Duodenal mucosa (tissue), 2 donors: ENCODE measurements around the gene DARS1.

Experiments used
- H3K27ac ChIP-seq: one replicate; pipeline ENCODE4 v1.7.0; 2013; ENCODE audit warnings: low read depth, low read length
- H3K27me3 ChIP-seq, 2 donors: one replicate each; pipeline ENCODE4 v1.7.0; 2013; ENCODE audit warnings: low read length in 2 of 2, control low read depth in 1 of 2; ENCODE audit not compliant: insufficient read depth in 2 of 2, control insufficient read depth in 1 of 2
- H3K36me3 ChIP-seq, 2 donors: one replicate each; pipeline ENCODE4 v1.7.0; 2013; ENCODE audit warnings: low read length in 2 of 2, control low read depth in 1 of 2; ENCODE audit not compliant: insufficient read depth in 2 of 2, control insufficient read depth in 1 of 2
- H3K4me1 ChIP-seq, 2 donors: one replicate each; pipeline ENCODE4 v1.7.0; 2013; ENCODE audit warnings: low read length in 2 of 2, control low read depth in 1 of 2; ENCODE audit not compliant: insufficient read depth in 2 of 2, control insufficient read depth in 1 of 2
- H3K4me3 ChIP-seq, 2 donors: one replicate each; pipeline ENCODE4 v1.7.0; 2013; ENCODE audit warnings: low read length in 2 of 2, low read depth in 1 of 2
- H3K9ac ChIP-seq, 2 donors: one replicate each; pipeline ENCODE4 v1.7.0; 2013; ENCODE audit warnings: low read length in 2 of 2, low read depth in 1 of 2
- H3K9me3 ChIP-seq, 2 donors: one replicate each; pipeline ENCODE4 v1.7.0; 2013; ENCODE audit warnings: low read length in 2 of 2, control low read depth in 1 of 2; ENCODE audit not compliant: control insufficient read depth in 1 of 2

The DARS1 gene

DNA sequence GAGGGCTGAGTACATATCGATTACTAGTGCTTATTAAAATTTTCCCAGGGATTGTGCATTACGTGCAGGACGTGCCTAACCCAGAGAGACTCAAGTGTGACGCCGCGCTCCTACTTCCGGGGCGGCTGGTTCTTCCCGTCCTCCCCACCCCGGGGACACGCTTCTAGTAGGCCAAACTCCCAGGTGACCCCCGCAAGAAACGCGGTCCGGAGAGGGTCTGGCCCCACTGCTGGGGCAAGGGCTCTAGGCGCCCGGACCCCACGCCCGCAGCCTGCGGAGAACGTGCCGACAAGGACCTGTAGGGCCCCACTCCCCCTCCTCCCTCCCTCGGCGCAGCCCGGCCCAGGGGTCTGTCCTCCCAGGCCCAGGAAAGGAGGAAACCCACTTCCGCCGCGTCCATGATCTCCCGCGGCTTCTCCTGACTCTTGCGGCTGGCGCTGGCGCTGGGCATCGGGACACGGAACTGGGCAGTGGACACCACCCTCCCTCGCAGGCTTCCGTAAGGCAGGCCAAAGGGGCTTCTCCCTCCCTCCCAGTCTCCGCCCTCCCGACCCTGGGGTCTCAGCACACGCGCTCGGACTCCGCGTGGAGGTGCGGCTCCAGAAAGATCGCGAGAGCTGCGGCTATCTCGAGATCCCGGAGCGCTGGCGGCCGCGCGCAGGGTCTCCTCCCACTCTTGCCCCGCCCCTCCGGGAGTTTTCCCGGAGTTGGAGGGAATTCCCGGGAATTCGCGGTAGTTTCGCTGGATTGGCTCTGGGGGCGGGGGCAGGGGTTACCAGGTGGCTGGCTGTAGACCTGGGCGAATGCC lies at the start of gene DARS1:
TSS of gene DARS1 (minus strand) at position 609 of the 808 bp plus-strand sequence. CDS start at position 451, 158 bp downstream.
- no peaks in the 10 kb centered on the region for H3K27me3 ChIP-seq
- H3K27ac ChIP-seq, result peak within 1 kb of the TSS; percentile 95
- H3K9me3 ChIP-seq, result no peaks in the 10 kb centered on the region
- peaks cover 0 to 3% of the 10 kb centered on the region in 2 donors for H3K36me3 ChIP-seq
- peaks cover 13 to 16% of the 10 kb centered on the region in 2 donors for H3K4me1 ChIP-seq
- peak within 1 kb of the TSS; percentile 92 to 97 for H3K4me3 ChIP-seq
- peak within 1 kb of the TSS; percentile 97 for H3K9ac ChIP-seq

DNA sequence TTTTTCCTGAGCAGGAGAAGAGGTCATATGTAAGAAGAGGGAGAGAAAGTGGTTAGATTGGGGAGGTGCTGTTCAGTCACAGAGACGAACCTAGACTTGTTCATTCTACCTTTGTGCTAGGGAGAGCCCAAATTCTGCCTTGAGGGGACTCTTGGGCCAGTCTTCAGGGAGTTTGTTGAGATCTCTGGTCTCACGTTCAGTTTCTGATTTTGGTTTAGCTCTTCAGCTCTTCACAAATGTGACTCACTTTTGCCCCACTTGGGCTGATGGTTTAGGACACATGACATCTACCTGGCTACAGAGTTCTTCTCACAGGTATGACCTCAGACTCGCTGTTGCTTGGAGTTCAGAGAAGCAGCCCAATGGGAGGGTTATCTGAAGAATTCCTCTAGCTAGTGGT lies 49.2 kb upstream of the DARS1 start:
- no peaks in the 10 kb centered on the region for H3K27me3 ChIP-seq
- no peak overlapping the region for H3K4me3 ChIP-seq
- no peak overlapping the region for H3K9ac ChIP-seq
- no peaks in the 10 kb centered on the region for H3K36me3 ChIP-seq
- no peaks in the 10 kb centered on the region for H3K4me1 ChIP-seq
- no peak overlapping the region for H3K27ac ChIP-seq
- no peaks in the 10 kb centered on the region for H3K9me3 ChIP-seq

DNA sequence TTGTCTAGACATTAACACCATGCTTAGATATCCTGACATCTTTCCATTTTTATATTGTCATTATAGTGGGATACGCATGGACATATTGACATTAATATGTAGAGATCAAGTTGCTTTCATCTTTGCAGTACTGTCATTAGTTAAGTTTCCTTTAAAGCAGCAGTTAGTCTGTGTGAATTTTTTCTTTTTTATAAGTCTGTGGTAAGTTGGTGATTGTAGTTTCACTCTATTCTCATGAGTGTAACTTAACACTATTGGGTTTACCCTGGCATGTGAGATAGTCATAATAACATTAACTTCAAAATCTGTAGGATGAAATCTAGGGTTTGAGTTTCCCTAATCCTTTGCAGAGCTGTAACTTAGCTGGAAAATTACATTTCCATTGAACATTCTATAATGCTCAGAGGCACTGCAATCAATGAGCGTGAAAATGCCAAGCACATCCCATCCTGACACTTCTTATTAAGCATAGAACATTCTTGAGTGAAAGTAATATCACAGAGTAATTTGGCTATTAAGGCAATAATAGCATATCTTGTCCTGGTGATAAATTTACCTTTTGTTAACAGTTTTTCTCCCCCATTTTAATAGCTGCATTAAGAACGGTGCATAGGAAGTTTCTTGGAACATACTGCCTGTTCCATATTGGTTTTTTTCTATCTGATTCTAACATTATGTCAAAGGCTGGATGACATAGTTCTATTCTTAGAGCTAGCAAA lies 47.5 kb upstream of the DARS1 start:
- Histone ChIP-seq H3K27ac (no peak overlapping the region), H3K4me1 (no peaks in the 10 kb centered on the region), H3K9me3 (no peaks in the 10 kb centered on the region), H3K36me3 (no peaks in the 10 kb centered on the region), H3K9ac (no peak overlapping the region), H3K4me3 (no peak overlapping the region), H3K27me3 (no peaks in the 10 kb centered on the region)

DNA sequence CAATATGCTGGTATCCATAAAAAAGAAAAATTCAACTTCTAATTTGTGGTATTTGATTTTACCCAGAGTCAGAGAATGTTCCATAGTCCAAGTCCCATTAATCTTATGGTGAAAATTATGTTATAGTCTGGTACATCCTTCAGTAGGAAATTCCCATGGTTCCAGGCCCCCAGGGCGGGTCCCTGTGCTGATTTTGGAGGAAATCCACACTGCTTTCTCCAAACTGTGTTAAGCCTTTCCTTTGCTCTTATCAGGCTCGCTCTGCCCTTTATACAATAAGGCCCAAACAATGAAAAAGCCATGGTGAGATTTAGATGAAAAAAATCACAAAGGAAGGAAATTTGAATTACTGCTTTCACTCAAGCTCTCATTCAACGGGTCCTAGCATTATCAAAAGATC lies 46.8 kb upstream of the DARS1 start:
- H3K4me1 ChIP-seq, result no peaks in the 10 kb centered on the region
- no peak overlapping the region for H3K27ac ChIP-seq
- no peak overlapping the region for H3K4me3 ChIP-seq
- H3K9me3 ChIP-seq, result no peaks in the 10 kb centered on the region
- no peak overlapping the region for H3K9ac ChIP-seq
- H3K36me3 ChIP-seq, result no peaks in the 10 kb centered on the region
- H3K27me3 ChIP-seq, result no peaks in the 10 kb centered on the region

DNA sequence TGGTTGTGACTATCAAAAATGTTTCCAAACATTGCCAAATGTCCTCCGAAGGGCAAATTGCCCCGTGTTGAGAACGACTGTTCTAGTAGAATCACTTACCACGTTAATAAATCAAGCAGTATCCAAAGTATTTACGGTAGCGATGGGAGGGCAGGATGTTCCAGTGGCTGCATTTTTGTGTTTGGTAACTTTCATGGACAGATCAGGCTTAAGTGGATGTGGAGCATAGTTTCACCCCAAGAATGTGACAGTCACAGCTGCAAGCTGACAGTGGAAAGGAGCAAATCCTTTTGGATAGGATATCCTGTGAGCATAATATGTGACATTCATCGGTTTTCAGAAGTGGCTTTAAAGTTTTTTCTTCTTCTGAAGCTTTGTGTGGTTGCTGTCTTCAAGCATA lies 46.3 kb upstream of the DARS1 start:
- Histone ChIP-seq H3K4me1 (no peaks in the 10 kb centered on the region), H3K9me3 (no peaks in the 10 kb centered on the region), H3K9ac (no peak overlapping the region), H3K27me3 (no peaks in the 10 kb centered on the region), H3K36me3 (no peaks in the 10 kb centered on the region), H3K4me3 (no peak overlapping the region), H3K27ac (no peak overlapping the region)

DNA sequence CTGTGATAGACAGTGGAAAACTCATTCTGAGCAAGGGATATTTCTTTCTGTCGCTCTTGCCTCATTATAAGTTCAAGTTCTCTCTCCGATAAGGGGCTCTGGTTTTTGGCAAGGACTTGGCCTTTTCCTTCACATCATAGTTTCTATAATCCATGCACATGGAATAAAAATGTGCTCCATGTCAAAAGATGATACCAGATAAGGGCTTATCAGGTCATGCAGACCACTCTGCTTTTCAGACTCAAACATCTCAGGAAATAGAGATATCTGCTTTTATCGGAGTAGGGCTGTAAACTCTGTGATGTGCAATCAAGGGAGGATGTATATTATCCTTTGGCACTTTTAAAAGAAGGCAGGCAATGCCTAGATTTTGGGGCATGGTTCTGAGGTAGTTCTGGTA lies 45.0 kb upstream of the DARS1 start:
- no peak overlapping the region for H3K9ac ChIP-seq
- H3K27ac ChIP-seq, result no peak overlapping the region
- peaks cover 4 to 6% of the 10 kb centered on the region in 2 donors for H3K4me1 ChIP-seq
- H3K4me3 ChIP-seq, result no peak overlapping the region
- no peaks in the 10 kb centered on the region for H3K9me3 ChIP-seq
- H3K36me3 ChIP-seq, result no peaks in the 10 kb centered on the region
- H3K27me3 ChIP-seq, result no peaks in the 10 kb centered on the region

DNA sequence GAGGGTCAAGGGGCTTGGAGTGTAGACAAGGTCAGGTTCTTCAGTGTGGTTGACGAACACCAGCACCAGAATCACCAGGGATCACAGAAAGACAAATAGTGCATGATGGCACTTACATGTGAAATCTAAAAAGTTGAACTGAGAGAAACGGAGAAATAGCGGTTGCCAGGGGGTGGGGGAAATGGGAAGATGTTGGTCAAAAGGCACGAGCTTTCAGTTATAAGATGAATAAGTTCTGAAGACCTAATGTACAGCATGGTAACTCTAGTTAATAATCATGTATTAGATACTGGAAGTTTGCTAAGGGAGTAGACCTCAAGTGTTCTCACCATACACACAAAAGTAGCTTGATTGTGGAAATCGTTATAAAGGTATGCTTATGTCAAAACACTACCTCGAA lies 43.7 kb upstream of the DARS1 start:
- H3K27ac ChIP-seq, result no peak overlapping the region
- peaks cover 4 to 7% of the 10 kb centered on the region in 2 donors for H3K4me1 ChIP-seq
- H3K4me3 ChIP-seq, result no peak overlapping the region
- no peaks in the 10 kb centered on the region for H3K27me3 ChIP-seq
- no peaks in the 10 kb centered on the region for H3K9me3 ChIP-seq
- H3K36me3 ChIP-seq, result no peaks in the 10 kb centered on the region
- H3K9ac ChIP-seq, result no peak overlapping the region

DNA sequence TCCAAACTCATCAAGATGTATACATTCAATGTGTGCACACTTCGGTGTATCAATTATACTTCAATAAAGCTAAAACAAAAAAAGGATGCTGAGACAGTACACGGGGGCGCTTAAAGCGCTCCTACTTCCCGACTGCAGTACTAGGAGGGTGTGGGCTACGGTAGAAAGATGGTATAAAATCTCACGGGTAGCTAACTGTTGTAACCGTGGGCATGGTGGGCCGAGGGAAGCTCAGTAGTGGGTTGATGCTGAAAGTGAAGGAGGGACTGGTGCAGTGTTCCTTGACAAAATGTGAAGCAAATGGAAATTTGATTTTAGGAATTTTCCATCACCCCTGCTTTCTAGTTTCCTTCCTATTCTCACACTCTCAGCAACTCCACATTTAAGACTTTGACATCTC lies 42.6 kb upstream of the DARS1 start:
- H3K9me3 ChIP-seq, result no peaks in the 10 kb centered on the region
- H3K4me1 ChIP-seq, result peaks cover 4 to 7% of the 10 kb centered on the region in 2 donors
- no peaks in the 10 kb centered on the region for H3K27me3 ChIP-seq
- no peaks in the 10 kb centered on the region for H3K36me3 ChIP-seq
- H3K4me3 ChIP-seq, result no peak overlapping the region
- H3K9ac ChIP-seq, result no peak overlapping the region
- no peak overlapping the region for H3K27ac ChIP-seq

DNA sequence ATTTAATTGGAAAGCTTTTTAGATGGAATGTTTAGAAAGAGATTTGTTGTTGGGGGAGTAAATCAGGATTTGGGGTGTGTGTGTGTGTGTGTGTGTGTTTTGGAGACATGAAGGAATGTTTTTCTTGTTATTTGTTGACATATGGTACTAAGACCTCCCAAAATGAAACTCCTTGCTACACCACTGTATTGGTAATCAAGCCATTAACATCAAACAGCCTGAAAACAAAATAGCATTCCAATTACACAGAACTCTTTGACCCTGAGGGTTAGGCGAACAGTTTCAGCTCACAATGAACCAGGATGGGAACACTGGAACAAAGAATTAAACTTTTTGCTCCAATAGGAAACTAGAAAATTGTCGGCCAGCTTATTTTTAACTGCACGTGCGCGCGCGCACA lies 41.7 kb upstream of the DARS1 start:
- H3K9me3 ChIP-seq, result no peaks in the 10 kb centered on the region
- no peaks in the 10 kb centered on the region for H3K27me3 ChIP-seq
- H3K9ac ChIP-seq, result no peak overlapping the region
- peaks cover 4 to 7% of the 10 kb centered on the region in 2 donors for H3K4me1 ChIP-seq
- H3K27ac ChIP-seq, result no peak overlapping the region
- no peaks in the 10 kb centered on the region for H3K36me3 ChIP-seq
- H3K4me3 ChIP-seq, result no peak overlapping the region
